SJSA1 (cell line): ENCODE data around the gene PRKN. TPM values are rescaled to one million over a fixed set of nuclear protein-coding genes. Genes with fewer than 3 reads are reported as not detected.

Source experiments
- DNase-seq, 2 experiments: peaks; one replicate each; pipeline ENCODE4 v3.0.0-alpha.2; 2015 to 2020; ENCODE audit warnings: low spot score in 2 of 2, low read depth in 1 of 2
- H3K27ac ChIP-seq: fragments of 250-450 bp; sonication (Bioruptor Pico); 2 replicates; pipeline ENCODE4 v1.5.1; 2020; ENCODE audit warnings: mild to moderate bottlenecking, moderate library complexity
- H3K27me3 ChIP-seq: fragments of 250-450 bp; sonication (Bioruptor Pico); replicated peaks from 2 replicates; pipeline ENCODE4 v1.5.1; 2020; ENCODE audit warnings: mild to moderate bottlenecking, moderate library complexity
- H3K36me3 ChIP-seq: fragments of 250-450 bp; sonication (Bioruptor Pico); 2 replicates; pipeline ENCODE4 v1.5.1; 2020; ENCODE audit warnings: mild to moderate bottlenecking
- H3K4me1 ChIP-seq: fragments of 250-450 bp; sonication (Bioruptor Pico); replicated peaks from 2 replicates; pipeline ENCODE4 v1.6.1; 2021; ENCODE audit warnings: mild to moderate bottlenecking
- H3K4me3 ChIP-seq: fragments of 250-450 bp; sonication (Bioruptor Pico); 2 replicates; pipeline ENCODE4 v1.5.1; 2020; ENCODE audit warnings: mild to moderate bottlenecking
- H3K9me3 ChIP-seq: fragments of 250-450 bp; sonication (Bioruptor Pico); replicated peaks from 2 replicates; pipeline ENCODE4 v1.5.1; 2020; ENCODE audit warnings: mild to moderate bottlenecking
- total RNA-seq: library from RNA; depleted of rRNA; stranded (reverse); fragments of >200 nt; shearing (Covaris generic); gene quantifications from 2 replicates; pipeline ENCODE4 v1.2.3, GENCODE V29; 2014

PRKN gene
- total RNA-seq, 1 experiment from 2014 or later = not detected

GRCh38 chr6:162211022-162211421 is 516.5 kb downstream of the PRKN start:
- no peak overlapping the region for H3K27ac ChIP-seq
- no peaks in the 10 kb centered on the region for H3K36me3 ChIP-seq
- DNase-seq = no peak
- H3K27me3 ChIP-seq = no peaks in the 10 kb centered on the region
- H3K9me3 ChIP-seq = no peaks in the 10 kb centered on the region; the same call in 1 of the 2 replicates
- no peaks in the 10 kb centered on the region for H3K4me1 ChIP-seq
- no peak overlapping the region for H3K4me3 ChIP-seq

GRCh38 chr6:162203287-162203686 is 524.3 kb downstream of the PRKN start:
- DNase-seq = no peak
- Histone ChIP-seq H3K4me3 (no peak overlapping the region), H3K27me3 (no peaks in the 10 kb centered on the region), H3K9me3 (no peaks in the 10 kb centered on the region; the same call in 1 of the 2 replicates), H3K4me1 (no peaks in the 10 kb centered on the region), H3K36me3 (no peaks in the 10 kb centered on the region), H3K27ac (no peak overlapping the region)

GRCh38 chr6:162200945-162201690 is 526.4 kb downstream of the PRKN start:
- no peak for DNase-seq

GRCh38 chr6:162200041-162200440 is 527.5 kb downstream of the PRKN start:
- Histone ChIP-seq H3K9me3 (no peaks in the 10 kb centered on the region; the same call in 1 of the 2 replicates), H3K4me3 (no peak overlapping the region), H3K4me1 (no peaks in the 10 kb centered on the region), H3K27me3 (no peaks in the 10 kb centered on the region), H3K36me3 (no peaks in the 10 kb centered on the region), H3K27ac (no peak overlapping the region)
- no peak for DNase-seq

More at GRCh38 chr6:162200945-162201690, 526.4 kb downstream of the PRKN start:
- no peak overlapping the region for H3K4me3 ChIP-seq
- no peaks in the 10 kb centered on the region; the same call in 1 of the 2 replicates for H3K9me3 ChIP-seq
- no peaks in the 10 kb centered on the region for H3K36me3 ChIP-seq
- no peaks in the 10 kb centered on the region for H3K4me1 ChIP-seq
- no peak overlapping the region for H3K27ac ChIP-seq
- H3K27me3 ChIP-seq = no peaks in the 10 kb centered on the region

GRCh38 chr6:162198925-162199324 is 528.6 kb downstream of the PRKN start:
- Histone ChIP-seq H3K9me3 (no peaks in the 10 kb centered on the region; the same call in 1 of the 2 replicates), H3K4me3 (no peak overlapping the region), H3K27ac (no peak overlapping the region), H3K36me3 (no peaks in the 10 kb centered on the region), H3K27me3 (no peaks in the 10 kb centered on the region), H3K4me1 (no peaks in the 10 kb centered on the region)
- no peak for DNase-seq

GRCh38 chr6:162198076-162198475 is 529.5 kb downstream of the PRKN start:
- H3K9me3 ChIP-seq = no peaks in the 10 kb centered on the region; the same call in 1 of the 2 replicates
- H3K36me3 ChIP-seq = no peaks in the 10 kb centered on the region
- no peaks in the 10 kb centered on the region for H3K27me3 ChIP-seq
- H3K27ac ChIP-seq = no peak overlapping the region
- no peaks in the 10 kb centered on the region for H3K4me1 ChIP-seq
- no peak overlapping the region for H3K4me3 ChIP-seq
- no peak for DNase-seq

GRCh38 chr6:162195441-162195840 is 532.1 kb downstream of the PRKN start:
- Histone ChIP-seq H3K36me3 (no peaks in the 10 kb centered on the region), H3K27me3 (no peaks in the 10 kb centered on the region), H3K4me1 (no peaks in the 10 kb centered on the region), H3K27ac (no peak overlapping the region), H3K4me3 (no peak overlapping the region), H3K9me3 (no peaks in the 10 kb centered on the region; the same call in 1 of the 2 replicates)
- no peak for DNase-seq

GRCh38 chr6:162190981-162191380 is 536.6 kb downstream of the PRKN start:
- Histone ChIP-seq H3K4me1 (no peaks in the 10 kb centered on the region), H3K36me3 (no peaks in the 10 kb centered on the region), H3K27me3 (no peaks in the 10 kb centered on the region), H3K4me3 (no peak overlapping the region), H3K9me3 (peaks cover 2% of the 10 kb centered on the region; the same call in 1 of the 2 replicates), H3K27ac (no peak overlapping the region)
- no peak for DNase-seq

- Histone ChIP-seq H3K27ac (no peak overlapping the region), H3K4me3 (no peak overlapping the region), H3K36me3 (no peaks in the 10 kb centered on the region), H3K27me3 (no peaks in the 10 kb centered on the region), H3K9me3 (peaks cover 2% of the 10 kb centered on the region; the same call in 1 of the 2 replicates), H3K4me1 (no peaks in the 10 kb centered on the region)
- no peak for DNase-seq
These were observed 540.2 kb downstream of the PRKN start for GRCh38 chr6:162187168-162187935.

- no peak overlapping the region for H3K4me3 ChIP-seq
- H3K4me1 ChIP-seq = no peaks in the 10 kb centered on the region
- H3K27ac ChIP-seq = no peak overlapping the region
- no peaks in the 10 kb centered on the region for H3K27me3 ChIP-seq
- H3K36me3 ChIP-seq = no peaks in the 10 kb centered on the region
- peaks cover 2% of the 10 kb centered on the region; the same call in 1 of the 2 replicates for H3K9me3 ChIP-seq
- no peak for DNase-seq
These were observed 543.1 kb downstream of the PRKN start for GRCh38 chr6:162184465-162184864.

GRCh38 chr6:162181741-162182401 is 545.7 kb downstream of the PRKN start:
- no peaks in the 10 kb centered on the region for H3K9me3 ChIP-seq
- H3K36me3 ChIP-seq = no peaks in the 10 kb centered on the region
- no peak overlapping the region for H3K4me3 ChIP-seq
- H3K4me1 ChIP-seq = no peaks in the 10 kb centered on the region
- no peak for DNase-seq
- H3K27ac ChIP-seq = no peak overlapping the region
- H3K27me3 ChIP-seq = no peaks in the 10 kb centered on the region

- Histone ChIP-seq H3K4me3 (no peak overlapping the region), H3K9me3 (no peaks in the 10 kb centered on the region), H3K27ac (no peak overlapping the region), H3K27me3 (no peaks in the 10 kb centered on the region), H3K36me3 (no peaks in the 10 kb centered on the region), H3K4me1 (no peaks in the 10 kb centered on the region)
- DNase-seq = no peak
These were observed 546.5 kb downstream of the PRKN start for GRCh38 chr6:162181111-162181510.

GRCh38 chr6:162179196-162179951 is 548.2 kb downstream of the PRKN start:
- no peak for DNase-seq
- Histone ChIP-seq H3K9me3 (no peaks in the 10 kb centered on the region), H3K4me3 (no peak overlapping the region), H3K27me3 (no peaks in the 10 kb centered on the region), H3K4me1 (no peaks in the 10 kb centered on the region), H3K27ac (no peak overlapping the region), H3K36me3 (no peaks in the 10 kb centered on the region)
